Activated T-cell treated with anti-CD3 and anti-CD28 coated beads, Interleukin-2, amount 50 U/mL, for 72 hours (primary cell): ENCODE data around the gene HOXB3. TPM values are rescaled to one million over a fixed set of nuclear protein-coding genes. Genes with fewer than 3 reads are reported as not detected.

Experiments
- ATAC-seq, 2 donors: fragments of 150-1000 bp; cut with Tn5 transposase; replicated peaks in 1 of 2; 2 replicates each; pipeline ENCODE4 v1.10.0; 2021; ENCODE audit warnings: moderate library complexity in 2 of 2, mild to moderate bottlenecking in 1 of 2
- DNase-seq, 2 donors: peaks; one replicate each; pipeline ENCODE4 v3.0.0; 2021 to 2022; ENCODE audit warnings: mixed read lengths in 1 of 2
- H3K27ac Mint-ChIP-seq: one replicate; pipeline ENCODE4 v1.8.0; 2022; ENCODE audit warnings: mild to moderate bottlenecking, moderate library complexity, mixed read lengths
- H3K27me3 Mint-ChIP-seq: one replicate; pipeline ENCODE4 v1.8.0; 2022; ENCODE audit warnings: low read depth, mixed read lengths
- H3K36me3 Mint-ChIP-seq, 2 donors: one replicate each; pipeline ENCODE4 v1.8.0; 2022; ENCODE audit warnings: mixed read lengths in 2 of 2, mild to moderate bottlenecking in 1 of 2; ENCODE audit not compliant: insufficient read depth in 2 of 2
- H3K4me1 Mint-ChIP-seq: one replicate; pipeline ENCODE4 v1.8.0; 2022; ENCODE audit warnings: low read depth, mixed read lengths
- H3K4me3 Mint-ChIP-seq, 2 donors: one replicate each; pipeline ENCODE4 v1.8.0; 2022; ENCODE audit warnings: mild to moderate bottlenecking in 2 of 2, mixed read lengths in 2 of 2, moderate library complexity in 2 of 2
- H3K9me3 Mint-ChIP-seq, 2 donors: one replicate each; pipeline ENCODE4 v1.8.0; 2022; ENCODE audit warnings: mixed read lengths in 2 of 2
- total RNA-seq, 2 donors: library from RNA; stranded (reverse); gene quantifications; one replicate each; pipeline ENCODE4 v1.2.3, GENCODE V29; 2022

HOXB3 gene
- total RNA-seq, 2 donors from 2014 or later, result 2.9 to 8.1 TPM

DNA sequence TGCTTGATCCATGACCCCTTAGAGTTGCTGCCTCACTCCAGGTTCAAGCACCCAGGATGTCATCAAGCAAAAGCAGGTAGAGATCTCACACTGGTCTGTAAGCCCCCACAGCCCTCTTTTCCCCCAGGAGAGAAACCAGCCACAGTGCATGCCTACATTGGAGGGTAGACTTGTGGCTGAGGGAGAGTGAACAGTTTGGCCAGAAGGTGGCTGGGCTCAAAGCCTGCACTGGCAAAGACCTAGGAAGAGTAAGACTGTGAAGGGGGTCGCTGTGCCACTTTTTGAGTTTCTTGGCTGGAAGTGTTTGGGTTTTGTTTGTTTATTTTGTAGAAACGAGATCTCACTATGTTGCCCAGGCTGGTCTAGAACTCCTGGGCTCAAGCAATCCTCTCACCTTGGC lies 87.7 kb downstream of the HOXB3 start:
- H3K9me3 Mint-ChIP-seq, result no peaks in the 10 kb centered on the region
- peaks cover 16% of the 10 kb centered on the region for H3K4me1 Mint-ChIP-seq
- H3K4me3 Mint-ChIP-seq, result no peak overlapping the region
- no peaks in the 10 kb centered on the region for H3K36me3 Mint-ChIP-seq
- DNase-seq (no peak), ATAC-seq (no peak)
- H3K27me3 Mint-ChIP-seq, result peaks cover 63% of the 10 kb centered on the region
- H3K27ac Mint-ChIP-seq, result no peak overlapping the region

- H3K27me3 Mint-ChIP-seq, result peaks cover 63% of the 10 kb centered on the region
- ATAC-seq, result no peak
- peaks cover 9% of the 10 kb centered on the region for H3K4me1 Mint-ChIP-seq
These were observed 89.3 kb downstream of the HOXB3 start for GRCh38 chr17:48500435-48501426.

GRCh38 chr17:48499735-48500434 lies 90.2 kb downstream of the HOXB3 start:
- no peaks in the 10 kb centered on the region for H3K36me3 Mint-ChIP-seq
- no peak overlapping the region for H3K27ac Mint-ChIP-seq
- ATAC-seq (no peak), DNase-seq (no peak)
- peaks cover under 1% of the 10 kb centered on the region for H3K4me1 Mint-ChIP-seq
- no peak overlapping the region for H3K4me3 Mint-ChIP-seq
- H3K9me3 Mint-ChIP-seq, result no peaks in the 10 kb centered on the region
- peaks cover 60% of the 10 kb centered on the region for H3K27me3 Mint-ChIP-seq

More at GRCh38 chr17:48500435-48501426, 89.3 kb downstream of the HOXB3 start:
- no peak for DNase-seq
- no peak overlapping the region for H3K4me3 Mint-ChIP-seq
- no peak overlapping the region for H3K27ac Mint-ChIP-seq
- no peaks in the 10 kb centered on the region for H3K36me3 Mint-ChIP-seq
- H3K9me3 Mint-ChIP-seq, result no peaks in the 10 kb centered on the region

GRCh38 chr17:48499248-48499647 lies 90.8 kb downstream of the HOXB3 start:
- peaks cover 61% of the 10 kb centered on the region for H3K27me3 Mint-ChIP-seq
- H3K4me1 Mint-ChIP-seq, result no peaks in the 10 kb centered on the region
- no peaks in the 10 kb centered on the region for H3K36me3 Mint-ChIP-seq
- no peak overlapping the region for H3K4me3 Mint-ChIP-seq
- no peaks in the 10 kb centered on the region for H3K9me3 Mint-ChIP-seq
- ATAC-seq (no peak), DNase-seq (no peak)
- H3K27ac Mint-ChIP-seq, result no peak overlapping the region

Other genes with a start within 250 kb of the HOXB3 start
- 100 to 1,000 TPM in 1 of 2 donors, 10 to 100 TPM in 1; 96.6 to 108 TPM for gene SKAP1, start 160.0 kb downstream of the HOXB3 start, total RNA-seq
- gene HOXB1, start 59.2 kb downstream of the HOXB3 start, total RNA-seq, result not detected
- gene HOXB2, start 45.1 kb downstream of the HOXB3 start, total RNA-seq, result 10 to 100 TPM; 18.1 to 37.7 TPM
- gene HOXB4, start 11.9 kb downstream of the HOXB3 start, total RNA-seq, result 1 to 10 TPM; 1.9 to 3.3 TPM
- gene HOXB5, start 3.5 kb upstream of the HOXB3 start, total RNA-seq, result not detected
- under 1 TPM; 0.24 to 0.51 TPM for gene HOXB6, start 14.7 kb upstream of the HOXB3 start, total RNA-seq
- 1 to 10 TPM; 1.3 to 1.6 TPM for gene HOXB7, start 20.8 kb upstream of the HOXB3 start, total RNA-seq
- not detected for gene HOXB8, start 25.1 kb upstream of the HOXB3 start, total RNA-seq
- gene HOXB9, start 36.1 kb upstream of the HOXB3 start, total RNA-seq, result 10 to 100 TPM; 15.0 to 23.0 TPM
- gene PRAC1, start 132.3 kb upstream of the HOXB3 start, total RNA-seq, result not detected
- gene PRAC2, start 132.9 kb upstream of the HOXB3 start, total RNA-seq, result not detected
- gene HOXB13, start 138.5 kb upstream of the HOXB3 start, total RNA-seq, result not detected
- not detected for gene TTLL6, start 227.0 kb upstream of the HOXB3 start, total RNA-seq
- 100 to 1,000 TPM in 1 of 2 donors, 10 to 100 TPM in 1; 97.0 to 132 TPM for gene CALCOCO2, start 240.8 kb upstream of the HOXB3 start, total RNA-seq